Aortic smooth muscle cell (primary cell): ENCODE results near the gene XRCC3. TPM values are rescaled to one million over a fixed set of nuclear protein-coding genes. Genes with fewer than 3 reads are reported as not detected.

ENCODE experiments used
- total RNA-seq: library from RNA; depleted of rRNA; stranded (reverse); fragments of >200 nt; gene quantifications from 2 replicates; pipeline ENCODE4 v1.2.3, GENCODE V29; 2014

Gene XRCC3
- 6.0 and 12.4 TPM in 2 replicates for total RNA-seq

DNA sequence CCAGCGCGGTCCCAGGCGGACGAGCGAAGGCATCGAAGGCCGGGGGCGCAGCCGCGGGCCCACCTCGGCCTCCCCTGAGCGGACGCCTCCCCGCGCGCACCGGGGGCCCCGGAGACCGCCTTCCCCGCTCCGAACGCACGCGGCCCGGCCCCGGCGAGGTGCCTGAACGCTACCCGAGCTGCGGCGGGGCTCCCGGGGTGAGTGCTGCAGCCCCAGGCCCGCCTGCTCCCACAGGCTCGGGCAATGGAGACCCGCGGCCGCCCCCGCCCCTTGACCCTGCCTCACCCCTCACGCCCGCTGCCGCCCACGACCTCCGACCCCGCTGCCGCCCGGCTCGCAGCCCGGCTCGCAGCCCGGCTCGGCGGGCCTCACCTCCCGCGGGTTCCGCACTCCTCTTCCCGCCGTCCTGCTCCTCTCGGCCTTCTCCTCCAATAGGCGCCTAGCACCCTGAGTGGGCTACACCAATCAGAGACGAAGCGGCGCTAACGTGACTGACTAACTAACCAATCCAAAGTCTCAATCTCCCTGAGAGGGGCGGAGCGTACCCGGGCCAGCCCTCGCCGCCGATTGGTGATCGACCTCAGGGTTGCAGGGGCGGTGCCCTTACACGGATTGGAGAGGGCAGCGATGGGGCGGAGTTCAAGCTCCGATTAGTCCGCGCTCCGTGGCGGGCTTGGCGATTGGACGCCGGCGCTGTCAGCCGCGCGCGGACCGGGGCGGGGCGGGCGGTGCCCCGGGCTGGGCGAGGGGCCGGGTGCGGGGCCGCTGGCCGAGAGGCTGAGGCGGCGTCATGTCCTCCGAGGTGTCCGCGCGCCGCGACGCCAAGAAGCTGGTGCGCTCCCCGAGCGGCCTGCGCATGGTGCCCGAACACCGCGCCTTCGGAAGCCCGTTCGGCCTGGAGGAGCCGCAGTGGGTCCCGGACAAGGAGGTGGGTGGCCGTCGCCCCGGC, at the start of gene XRCC3, which contains the start of gene ZFYVE21:
Gene XRCC3 (minus strand): TSS at position 400 of the 949 bp plus-strand sequence. CDS start 4,364 bp downstream, outside the sequence.
Gene ZFYVE21 (plus strand): TSS at position 759 of the 949 bp plus-strand sequence. CDS start 32 bp downstream, at position 791.

Other genes with a start within 250 kb of the XRCC3 start
- gene CKB, start 192.6 kb downstream of the XRCC3 start, total RNA-seq, result 12.3 and 14.2 TPM in 2 replicates
- 5.3 and 10.2 TPM in 2 replicates for gene TRMT61A, start 186.3 kb downstream of the XRCC3 start, total RNA-seq
- 27.2 and 30.8 TPM in 2 replicates for gene BAG5, start 152.8 kb downstream of the XRCC3 start, total RNA-seq
- gene COA8, start 152.5 kb downstream of the XRCC3 start, total RNA-seq, result 18.2 and 19.9 TPM in 2 replicates
- gene KLC1, start 86.2 kb downstream of the XRCC3 start, total RNA-seq, result 337 and 382 TPM in 2 replicates
- gene ZFYVE21, start 359 bp upstream of the XRCC3 start, total RNA-seq, result 60.4 and 61.0 TPM in 2 replicates
- 1.8 and 3.6 TPM in 2 replicates for gene PPP1R13B, start 132.1 kb upstream of the XRCC3 start, total RNA-seq
- gene TDRD9, start 213.0 kb upstream of the XRCC3 start, total RNA-seq, result 0.26 and 1.6 TPM in 2 replicates
- gene RD3L, start 227.1 kb upstream of the XRCC3 start, total RNA-seq, result not detected in 2 replicates